ENCODE measurements around the gene TTC33.

The TTC33 gene

DNA sequence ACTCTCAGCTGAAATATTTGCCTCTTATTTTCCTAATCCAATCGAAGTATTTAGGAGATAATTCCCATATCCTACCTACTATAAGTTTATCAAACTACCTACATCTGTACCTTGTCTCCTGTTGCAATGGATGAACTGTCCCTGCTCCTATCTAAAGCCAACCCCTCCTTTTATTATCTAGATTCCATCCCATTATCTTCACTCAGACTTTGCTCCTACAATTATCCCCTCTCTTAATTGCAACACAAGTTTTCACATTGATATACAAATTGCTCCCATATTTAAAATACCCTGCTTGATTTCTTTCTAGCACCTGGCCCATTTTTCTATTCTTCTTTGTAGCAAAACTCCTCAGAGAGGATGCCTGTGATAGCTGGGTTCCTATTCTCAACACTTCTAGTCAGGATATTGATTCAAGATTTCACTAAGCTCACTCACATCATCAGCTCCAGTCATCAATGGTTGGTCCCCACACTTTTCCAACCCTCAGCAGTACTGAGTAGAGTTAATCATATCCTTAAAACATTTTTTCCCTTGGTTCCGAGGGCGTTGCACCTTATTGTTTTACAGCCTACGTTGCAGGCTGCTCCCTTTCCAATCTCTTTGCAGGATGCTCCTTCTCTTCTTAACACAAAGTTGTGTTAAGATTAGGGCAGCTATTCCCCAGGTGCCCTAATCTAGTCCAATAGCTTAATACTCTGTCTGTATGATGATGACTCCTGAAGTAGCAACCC, 253.9 kb downstream of the TTC33 start:
- no peak for DNase-seq

DNA sequence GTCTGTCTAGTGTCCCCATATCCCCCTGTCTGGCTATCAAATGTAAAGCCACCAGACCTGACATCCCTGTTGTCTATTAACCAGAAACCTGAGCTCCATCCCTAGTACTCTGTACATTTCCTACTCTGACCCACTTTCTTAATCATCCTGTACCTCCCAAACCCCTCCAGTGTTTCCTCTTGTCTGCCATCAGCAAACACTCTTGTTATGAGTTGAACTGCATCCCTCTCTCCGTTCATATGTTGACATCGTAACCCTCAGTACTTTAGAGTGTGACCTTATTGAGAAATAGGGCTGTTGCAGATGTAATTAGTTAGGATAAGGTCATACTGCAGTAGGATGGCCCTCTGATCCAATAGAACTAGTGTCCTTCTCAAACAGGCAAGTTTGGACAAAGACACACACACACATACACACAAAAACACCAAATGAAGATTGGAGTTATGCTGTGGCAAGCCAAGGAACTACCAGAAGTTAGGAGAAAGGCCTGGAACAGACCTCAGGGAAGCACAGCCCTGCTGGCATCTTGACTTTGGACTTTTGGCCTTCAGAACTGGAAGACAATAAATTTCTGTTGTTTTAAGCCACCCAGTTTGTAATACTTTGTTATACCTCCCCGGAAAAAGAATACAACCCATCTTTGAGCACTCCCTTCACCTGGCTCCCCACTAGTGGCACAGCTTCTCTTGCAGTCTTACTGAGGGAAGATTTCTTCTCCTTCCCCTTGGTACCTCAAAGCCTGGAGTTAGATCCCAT, 256.1 kb downstream of the TTC33 start:
- no peak for DNase-seq

DNA sequence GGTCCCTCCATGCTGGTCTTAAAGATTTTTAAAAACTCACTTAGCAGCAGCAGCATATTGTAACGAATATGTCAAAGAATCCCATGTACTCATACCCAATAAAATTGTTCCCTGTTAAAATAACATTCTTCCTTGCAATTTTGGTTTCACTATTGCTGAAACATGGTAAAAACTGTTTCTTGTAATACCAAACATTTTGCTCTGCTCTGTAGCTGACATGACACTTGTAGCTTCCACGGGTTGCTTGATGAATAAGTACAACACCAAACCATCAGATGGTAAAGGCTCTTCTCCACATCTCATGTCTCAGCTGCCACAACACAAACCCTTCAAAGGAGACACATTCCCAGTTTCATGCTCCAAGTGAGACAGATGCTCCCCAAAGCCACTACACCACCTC, 256.8 kb downstream of the TTC33 start:
- no peak for DNase-seq

- DNase-seq: no peak
These were observed 258.2 kb downstream of the TTC33 start for GRCh38 chr5:40497573-40497972.

GRCh38 chr5:40495237-40495635, 260.5 kb downstream of the TTC33 start:
- DNase-seq: no peak

DNA sequence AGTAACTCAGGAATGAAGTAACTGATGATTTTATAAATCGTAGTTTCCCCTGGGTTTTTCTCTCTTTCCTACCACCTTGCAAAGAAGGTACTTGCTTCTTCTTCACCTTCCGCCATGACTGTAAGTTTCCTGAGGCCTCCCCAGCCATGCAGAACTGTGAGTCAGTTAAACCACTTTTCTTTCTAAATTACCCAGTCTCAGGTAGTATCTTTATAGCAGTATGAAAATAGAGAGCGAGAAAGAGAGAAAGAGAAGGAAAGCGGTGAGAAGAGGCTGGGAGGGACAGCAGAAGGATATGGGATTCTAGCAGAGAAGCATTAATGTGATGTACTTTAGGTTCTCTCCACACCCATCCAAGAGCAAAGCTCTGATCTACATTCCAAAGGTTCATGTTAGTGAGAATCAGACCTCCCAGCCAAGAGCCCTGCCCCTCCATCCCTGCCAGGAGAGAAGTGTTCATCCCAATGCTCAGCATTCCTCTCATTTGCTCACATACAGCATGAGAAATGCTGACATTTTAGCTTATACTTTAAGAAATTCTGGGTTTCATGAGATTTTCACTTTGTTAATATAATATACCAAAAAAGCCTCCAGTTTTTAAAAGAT, 261.0 kb downstream of the TTC33 start:
- no peak for DNase-seq

DNA sequence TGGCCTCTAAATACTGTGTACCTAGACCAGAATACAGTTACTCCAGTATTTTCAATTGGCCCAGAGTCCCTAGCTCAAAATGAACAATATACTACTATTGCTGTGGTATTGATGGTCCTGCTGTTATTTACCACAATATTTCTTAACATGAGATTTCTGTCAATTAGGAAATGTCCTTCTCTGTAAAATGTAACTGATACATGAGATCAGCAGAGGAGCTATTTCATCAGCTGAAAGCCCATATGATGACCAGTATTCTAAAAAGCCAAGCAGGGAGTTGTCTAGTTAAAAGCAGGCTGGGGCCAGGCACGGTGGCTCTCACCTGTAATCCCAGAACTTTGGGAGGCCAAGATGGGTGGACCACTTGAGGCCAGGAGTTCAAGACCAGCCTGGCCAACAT, 263.7 kb downstream of the TTC33 start:
- no peak for DNase-seq

- DNase-seq: no peak
These were observed 264.1 kb downstream of the TTC33 start for GRCh38 chr5:40491644-40492043.

DNA sequence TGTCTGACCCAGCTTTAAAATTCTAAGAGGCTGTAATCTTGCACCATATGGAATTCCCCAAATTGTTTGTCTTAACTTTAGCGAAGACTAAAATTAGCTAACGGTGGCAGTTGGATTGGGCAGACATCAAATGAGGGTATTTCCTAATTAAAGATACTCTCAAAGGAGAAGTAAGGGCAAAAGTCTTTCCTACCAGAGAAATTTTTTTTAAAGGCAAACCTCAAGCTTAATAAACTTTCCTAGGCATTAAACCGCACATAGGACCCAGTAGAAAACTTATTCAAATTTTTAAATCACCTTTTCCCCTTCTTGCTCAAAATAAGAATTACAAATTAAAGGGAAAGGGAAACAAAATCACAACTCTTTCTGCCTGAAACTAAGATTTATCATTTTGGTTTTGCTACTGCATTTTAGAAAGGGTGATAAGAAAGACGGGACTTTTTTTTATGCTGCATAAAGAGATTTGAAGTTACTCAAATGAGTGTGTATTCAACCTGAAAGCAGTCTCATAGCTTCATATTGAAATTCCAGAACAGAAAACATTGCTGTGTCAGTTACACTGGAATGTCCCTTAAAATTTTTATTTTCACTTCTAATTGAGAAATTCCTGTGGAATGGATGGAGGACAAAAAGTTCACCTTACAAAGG, 265.2 kb downstream of the TTC33 start:
- DNase-seq: no peak

DNA sequence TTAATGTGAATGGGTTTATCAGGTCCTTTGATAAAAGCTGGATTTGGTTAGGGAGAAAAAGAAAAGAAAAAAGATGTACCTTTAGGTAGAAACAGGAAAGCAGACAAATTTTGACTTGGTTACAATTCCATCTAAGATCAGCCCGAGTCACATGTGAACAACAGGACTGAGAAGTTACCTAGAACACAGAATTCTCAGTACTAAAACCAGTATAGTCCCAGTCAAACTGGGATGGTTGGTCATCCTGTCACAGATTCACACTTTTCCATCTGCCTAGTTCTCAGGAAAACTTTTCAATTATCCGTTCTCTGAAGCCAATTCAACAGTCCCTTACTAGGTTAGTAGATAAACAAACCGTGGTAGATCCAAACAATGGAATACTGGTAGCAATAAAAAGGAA, 266.3 kb downstream of the TTC33 start:
- DNase-seq: no peak

- DNase-seq: no peak
These were observed 269.1 kb downstream of the TTC33 start for GRCh38 chr5:40486437-40487275.

GRCh38 chr5:40485021-40485998, 270.5 kb downstream of the TTC33 start:
- no peak for DNase-seq

- DNase-seq: no peak
These were observed 271.3 kb downstream of the TTC33 start for GRCh38 chr5:40484495-40484894.

GRCh38 chr5:40483316-40483715, 272.4 kb downstream of the TTC33 start:
- no peak for DNase-seq

GRCh38 chr5:40481241-40481640, 274.5 kb downstream of the TTC33 start:
- no peak for DNase-seq

- no peak for DNase-seq
These were observed 275.4 kb downstream of the TTC33 start for GRCh38 chr5:40480392-40480791.

GRCh38 chr5:40479939-40480338, 275.8 kb downstream of the TTC33 start:
- DNase-seq: no peak

GRCh38 chr5:40478766-40479165, 277.0 kb downstream of the TTC33 start:
- no peak for DNase-seq

DNA sequence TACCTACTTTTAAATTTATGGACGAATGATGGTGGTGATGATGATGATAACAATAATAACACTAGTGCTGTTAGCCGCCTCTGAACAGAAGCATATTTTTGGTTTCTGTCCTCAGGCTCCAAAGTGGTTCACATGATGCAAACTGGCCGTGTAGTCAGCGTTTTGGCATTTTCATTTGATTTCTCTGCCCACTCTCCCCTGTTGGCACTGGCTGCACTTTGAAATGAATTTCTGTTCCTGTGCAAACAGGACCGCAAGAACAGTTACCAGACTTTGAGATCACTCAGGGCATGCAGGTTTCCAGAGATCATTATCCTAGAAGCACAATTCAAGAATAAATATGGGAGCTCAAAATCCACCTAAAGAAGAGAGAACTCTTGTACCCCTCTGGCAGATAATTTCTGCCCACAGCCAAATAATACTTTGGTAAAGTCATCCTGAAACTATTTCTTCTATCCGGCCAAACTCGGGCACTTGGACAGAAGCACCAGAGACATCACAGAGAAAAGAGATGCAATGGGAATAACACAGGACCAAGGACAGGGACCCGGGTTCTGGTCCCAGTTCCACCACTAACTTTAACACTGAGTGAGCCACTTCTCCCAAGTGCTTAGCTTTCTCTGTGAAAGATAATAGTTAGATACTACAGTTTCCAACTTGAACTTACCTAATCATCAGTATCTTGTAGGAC, 277.8 kb downstream of the TTC33 start:
- no peak for DNase-seq

DNA sequence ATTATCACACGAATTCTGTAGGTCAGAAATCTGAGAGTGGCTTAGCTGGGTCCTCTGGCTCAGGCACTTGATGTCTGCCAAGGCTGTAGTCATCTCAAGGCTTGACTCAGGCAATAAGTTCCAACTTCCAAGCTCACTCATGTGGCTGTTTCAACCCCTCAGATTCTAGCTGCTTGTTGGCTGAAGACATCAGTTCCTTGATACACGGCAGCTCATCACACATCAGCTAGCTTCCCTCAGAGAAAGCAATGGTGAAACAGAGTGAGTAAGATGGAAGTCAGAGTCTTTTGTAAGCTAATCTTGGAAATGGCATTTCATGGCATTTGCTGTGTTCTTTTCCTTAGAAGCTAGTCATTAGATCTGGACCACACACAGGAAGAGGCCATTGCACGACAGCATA, 280.2 kb downstream of the TTC33 start:
- DNase-seq: no peak

DNA sequence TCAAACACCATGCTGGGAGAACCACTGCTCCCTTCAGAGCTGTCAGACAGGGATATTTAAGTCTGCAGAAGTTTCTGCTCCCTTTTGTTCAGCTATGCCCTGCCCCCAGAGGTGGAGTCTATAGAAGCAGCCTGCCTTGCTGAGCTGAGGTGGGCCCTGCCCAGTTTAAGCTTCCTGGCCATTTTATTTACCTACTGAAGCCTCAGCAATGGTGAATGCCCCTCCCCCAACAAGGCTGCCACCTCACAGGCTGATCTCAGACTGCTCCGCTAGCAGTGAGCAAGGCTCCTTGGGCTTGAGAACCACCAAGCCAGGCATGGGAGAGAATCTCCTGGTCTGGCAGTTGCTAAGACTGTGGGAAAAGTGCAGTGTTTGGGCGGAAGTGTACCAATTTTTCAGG, 281.5 kb downstream of the TTC33 start:
- no peak for DNase-seq

Data from DMS 273 treated with DMSO at 0.1 percent for 48 hours (cell line).